HG03378 (cell line): ENCODE measurements around the gene EIF2AK3.
"Not testable (repeated sequence)": the region's sequence is repeated elsewhere in the genome, so short reads cannot be mapped to it uniquely, and the experiment has no call there.

Experiments used
- ATAC-seq: cut with Tn5 transposase; IDR thresholded peaks from one replicate; pipeline ENCODE4 v1.9.1; 2021; ENCODE audit warnings: mild to moderate bottlenecking, moderate library complexity; ENCODE audit not compliant: unreplicated experiment

Gene EIF2AK3

DNA sequence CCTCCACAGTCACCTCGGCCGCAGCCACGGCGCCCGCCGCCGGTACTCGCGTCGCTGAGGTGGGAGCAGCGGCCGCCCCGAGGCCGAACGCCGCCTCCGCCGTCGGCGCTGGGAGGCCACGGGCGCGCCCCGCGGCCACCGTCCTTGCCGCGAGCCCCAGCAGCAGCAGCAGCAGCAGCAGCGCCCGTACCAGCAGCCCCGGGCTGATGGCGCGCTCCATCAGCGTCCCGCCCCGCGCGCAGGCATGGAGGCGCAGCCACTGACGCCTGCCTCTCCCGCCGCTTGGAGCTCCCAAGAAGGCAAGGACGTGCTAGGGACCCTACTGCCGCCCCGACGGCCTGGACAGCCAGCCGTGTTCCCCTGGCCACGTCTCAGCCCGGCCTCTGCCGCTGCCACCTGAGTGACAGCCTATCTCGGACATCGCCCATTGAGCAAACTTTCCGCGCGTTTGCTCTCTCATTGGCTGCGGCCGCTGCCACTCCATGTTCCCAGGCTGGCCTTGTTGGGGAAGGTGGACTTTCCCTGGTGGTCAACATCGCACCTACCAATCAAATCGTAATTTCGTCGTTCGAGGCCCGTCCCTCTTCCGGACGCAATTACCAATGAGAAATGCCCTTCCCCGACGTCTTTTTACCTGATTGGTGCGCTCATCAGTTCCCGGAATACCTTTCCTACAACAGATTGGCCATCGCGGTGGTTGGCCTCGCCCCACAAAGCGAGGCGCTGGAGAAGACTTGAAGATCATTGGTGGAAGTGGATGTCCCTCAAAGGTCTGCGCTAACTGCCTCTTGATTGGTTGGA is at the start of gene EIF2AK3:
TSS of gene EIF2AK3 (minus strand) at position 410 of the 801 bp plus-strand sequence. CDS start at position 220, 190 bp downstream.
- ATAC-seq: peak; percentile 91

DNA sequence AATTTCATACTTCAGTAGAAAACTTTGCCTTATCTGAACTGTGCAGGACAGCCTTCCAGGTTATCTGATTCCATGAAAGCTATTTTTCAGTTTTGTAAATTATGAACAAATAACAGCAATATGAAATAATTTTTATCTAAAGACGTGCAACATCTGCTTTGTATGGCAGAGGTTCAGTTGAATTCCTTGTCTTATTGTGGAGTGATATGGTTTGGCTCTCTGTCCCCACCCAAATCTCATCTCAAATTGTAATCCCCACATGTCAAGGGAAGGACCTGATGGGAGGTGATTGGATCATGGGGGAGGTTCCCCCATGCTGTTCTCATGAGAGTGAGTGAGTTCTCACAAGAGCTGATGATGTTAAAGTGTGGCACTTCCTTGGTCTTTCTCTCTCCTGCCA is 46.1 kb upstream of the EIF2AK3 start:
- ATAC-seq: no peak

DNA sequence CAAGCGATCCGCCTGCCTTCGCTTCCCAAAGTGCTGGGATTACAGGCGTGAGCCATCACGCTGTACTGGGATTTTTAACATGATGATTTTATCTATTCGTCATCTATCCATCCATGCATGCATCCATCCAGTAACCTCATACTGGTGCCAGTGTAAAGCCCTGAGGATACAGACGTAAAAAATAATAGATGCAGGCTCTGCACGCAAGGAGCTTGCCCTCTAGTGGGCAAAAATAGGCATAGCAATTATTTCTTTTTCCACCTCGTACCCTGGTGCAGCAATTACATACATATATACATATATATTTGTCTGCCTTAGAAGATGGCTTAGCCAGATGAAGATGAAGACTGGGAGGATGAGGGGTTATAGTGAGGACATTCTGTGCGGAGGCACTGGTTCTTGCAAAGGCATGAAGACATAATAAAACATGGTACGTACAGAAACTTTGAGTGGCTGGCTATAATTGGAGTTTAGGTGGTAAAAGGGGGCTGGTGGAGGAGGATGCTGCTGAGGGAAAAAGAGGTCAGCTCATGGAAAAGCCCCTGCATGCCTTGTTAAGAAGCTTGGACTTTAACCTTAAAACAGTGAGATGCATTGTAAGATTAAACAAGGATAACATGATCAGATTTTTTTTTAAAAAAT is 44.6 kb upstream of the EIF2AK3 start:
- peak; percentile 61 for ATAC-seq

DNA sequence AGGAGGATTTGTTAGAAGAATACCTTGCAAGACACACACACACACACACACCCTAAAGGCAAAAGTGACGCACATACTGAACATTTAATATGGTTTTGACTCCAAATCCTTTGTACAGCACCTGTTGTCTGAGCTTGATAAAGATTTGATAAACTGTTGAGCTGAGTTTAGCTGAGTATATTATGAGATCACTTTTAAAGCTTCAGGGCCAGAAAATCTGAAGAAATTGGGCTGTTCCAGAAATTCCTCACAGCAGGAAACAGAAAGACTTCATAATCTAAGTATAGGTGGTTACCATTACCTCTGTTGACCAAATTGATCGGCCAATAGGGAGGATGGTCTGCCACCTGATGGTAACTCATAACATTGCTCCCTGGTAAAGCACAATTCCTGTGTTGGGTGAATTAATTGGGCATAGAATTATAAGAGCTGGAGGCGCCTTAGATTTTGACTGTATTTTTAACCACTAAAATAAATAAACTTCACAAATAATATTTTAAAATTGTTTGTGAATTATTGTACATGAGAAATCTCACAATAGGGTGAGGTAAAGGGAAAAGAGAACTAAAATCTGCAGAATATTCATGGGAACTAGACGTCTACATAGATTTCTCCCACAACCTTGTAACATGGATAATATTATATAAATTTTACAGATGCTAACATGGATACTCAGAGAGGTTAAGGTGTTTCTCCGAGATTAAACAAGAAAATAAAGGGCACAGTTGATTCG is 42.4 kb upstream of the EIF2AK3 start:
- ATAC-seq: peak; percentile 90

DNA sequence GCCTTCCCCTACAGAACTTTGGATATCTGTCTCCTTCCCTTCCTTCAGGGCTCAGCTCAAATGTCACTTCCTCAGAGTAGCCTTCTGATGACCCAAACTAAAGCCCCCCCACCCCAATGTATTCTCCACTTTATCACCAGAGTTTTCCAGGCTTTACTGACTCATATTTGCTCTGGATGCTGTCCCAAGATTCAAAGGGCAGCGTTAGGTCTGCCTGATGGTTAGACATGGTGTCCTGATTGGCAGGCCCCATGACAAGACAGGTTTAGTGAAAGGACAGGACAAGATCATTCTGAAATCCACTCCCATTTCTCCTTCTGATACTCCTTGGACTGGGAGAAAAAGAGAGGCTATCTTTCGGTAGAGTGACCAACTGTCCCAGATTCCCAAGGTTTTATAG is 41.6 kb upstream of the EIF2AK3 start:
- ATAC-seq: no peak

DNA sequence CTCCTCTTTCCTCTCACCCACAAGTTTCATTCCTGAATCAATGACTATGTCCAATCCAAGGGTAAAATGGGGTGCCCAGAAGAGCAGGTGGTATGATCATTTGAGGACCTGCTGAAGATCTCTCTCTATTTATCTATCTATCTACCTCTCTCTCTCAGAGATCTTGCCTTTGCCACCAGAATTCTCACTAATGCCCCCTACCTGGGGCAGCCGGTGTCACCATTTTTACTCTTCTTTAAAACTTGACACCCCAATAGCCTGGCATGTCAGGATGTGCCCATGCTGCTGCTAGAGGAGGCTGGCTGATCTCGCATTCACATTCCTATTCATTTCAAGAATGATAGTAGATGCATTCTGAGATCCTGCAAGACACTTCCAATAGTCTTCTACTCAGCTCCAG is 40.0 kb upstream of the EIF2AK3 start:
- no peak for ATAC-seq

DNA sequence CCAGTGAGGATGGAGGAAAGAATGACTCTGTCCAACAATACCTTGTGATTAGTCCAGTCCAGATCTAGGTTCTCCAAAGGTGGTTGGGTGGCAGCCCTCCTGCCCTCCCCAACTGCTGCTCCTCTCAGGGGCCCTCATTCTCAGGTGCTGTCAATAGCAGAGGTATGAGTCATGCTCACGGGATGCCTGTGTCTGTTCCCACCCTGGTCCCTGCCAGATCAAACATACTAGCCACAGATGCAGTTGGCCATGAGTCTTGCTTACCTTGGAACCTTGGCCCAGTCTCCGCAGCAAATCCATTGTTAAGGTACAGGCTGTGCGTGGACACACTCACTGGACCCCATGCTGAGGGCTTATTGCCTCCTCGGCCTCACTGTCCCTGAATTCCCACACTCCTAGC is 39.3 kb upstream of the EIF2AK3 start:
- no peak for ATAC-seq

DNA sequence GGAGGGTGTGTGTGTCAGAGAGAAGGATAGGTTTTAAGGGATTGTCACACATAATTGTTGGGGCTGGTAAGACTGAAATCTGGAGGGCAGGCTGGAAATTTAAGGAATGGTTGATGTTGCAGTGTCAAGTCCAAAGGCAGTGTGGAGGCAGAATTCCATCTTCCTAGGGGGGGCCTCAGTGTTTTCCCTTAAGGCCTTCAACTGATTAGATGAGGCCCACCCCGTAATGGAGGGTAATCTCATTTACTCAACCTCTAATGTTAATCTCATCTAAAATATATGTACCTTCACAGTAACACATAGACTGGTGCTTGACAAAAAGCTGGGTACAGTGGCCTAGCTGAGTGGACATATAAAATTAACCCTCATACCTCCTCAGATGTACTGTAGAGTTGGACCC is 33.4 kb upstream of the EIF2AK3 start:
- ATAC-seq: no peak

DNA sequence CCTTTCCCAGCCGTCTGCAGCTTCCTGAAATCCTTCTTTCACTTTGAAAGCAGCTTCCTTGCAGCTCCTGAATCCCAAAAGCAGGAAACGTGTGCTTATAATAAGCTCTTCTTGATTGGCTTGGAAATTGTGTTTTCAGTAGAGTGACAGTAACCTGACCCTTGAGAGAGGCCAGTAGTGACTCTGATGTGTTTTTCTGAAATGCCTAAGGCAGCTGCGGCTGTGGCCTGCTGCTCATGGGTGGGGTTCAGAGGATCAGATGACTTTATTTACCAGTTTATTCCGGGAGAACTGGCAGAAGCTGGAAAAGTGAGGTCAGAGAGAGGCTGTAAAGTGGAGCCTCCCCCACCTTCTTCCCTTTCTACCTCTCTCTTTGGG is 32.3 kb upstream of the EIF2AK3 start:
- no peak for ATAC-seq

- ATAC-seq: no peak
Observed at GRCh38 chr2:88658881-88659537, 31.7 kb upstream of the EIF2AK3 start.

DNA sequence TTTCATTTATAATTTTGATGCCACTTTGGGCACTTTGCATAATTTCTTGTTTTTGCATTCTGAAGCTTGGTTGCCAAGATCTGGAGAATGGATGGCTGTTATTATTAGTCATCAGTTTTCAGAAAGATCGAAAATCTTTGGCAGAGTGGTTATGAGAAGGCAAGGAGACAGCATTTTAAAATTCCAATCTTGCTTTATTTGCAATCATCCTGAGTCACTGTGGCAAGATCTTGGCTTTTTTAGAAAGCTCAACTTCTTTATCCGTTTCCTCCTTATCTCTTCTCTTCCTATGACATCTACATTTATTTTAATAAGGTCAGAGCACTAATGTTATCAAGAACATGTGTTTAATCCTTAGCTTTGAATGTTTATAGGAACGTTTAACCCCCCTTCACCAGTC is 31.1 kb upstream of the EIF2AK3 start:
- ATAC-seq: no peak

GRCh38 chr2:88657131-88657530 is 29.9 kb upstream of the EIF2AK3 start:
- ATAC-seq: no peak

DNA sequence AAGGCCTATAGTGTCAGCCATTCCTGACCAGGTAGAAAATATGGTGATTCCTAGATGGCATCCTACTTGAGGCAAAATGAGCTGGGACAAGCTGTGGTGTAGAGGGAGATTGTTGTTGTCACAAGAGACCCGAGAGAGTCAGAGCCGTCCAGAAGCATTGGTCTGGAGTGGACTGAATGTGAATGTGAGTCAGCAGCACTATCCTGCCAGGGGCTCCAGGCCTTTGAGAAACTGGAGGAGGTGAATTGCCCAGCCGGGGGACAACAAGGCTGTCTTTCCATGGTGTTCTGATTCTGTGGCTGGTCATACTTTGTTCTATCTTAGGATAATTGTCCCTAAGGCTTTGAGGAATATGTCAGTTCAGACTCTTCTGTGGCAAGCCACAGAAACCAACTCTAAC is 29.4 kb upstream of the EIF2AK3 start:
- no peak for ATAC-seq

DNA sequence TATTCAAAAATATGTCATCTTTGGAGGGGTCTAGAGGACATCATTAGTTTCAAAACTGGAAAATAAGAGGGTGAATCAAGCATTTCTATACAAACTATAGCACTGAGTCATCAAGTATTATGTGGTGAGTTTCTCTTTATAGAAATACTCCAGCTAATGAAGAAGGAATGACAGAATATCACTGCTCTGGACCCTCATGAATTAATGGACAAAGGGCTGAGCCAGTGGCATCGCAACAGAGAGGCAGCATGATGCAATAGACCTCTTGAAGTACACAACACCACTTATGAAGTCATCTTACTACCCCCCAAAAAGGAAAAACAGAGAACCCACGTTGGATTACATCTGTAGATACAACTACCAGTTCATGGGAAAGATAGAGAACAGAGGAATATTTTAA is 27.4 kb upstream of the EIF2AK3 start:
- ATAC-seq: no peak

DNA sequence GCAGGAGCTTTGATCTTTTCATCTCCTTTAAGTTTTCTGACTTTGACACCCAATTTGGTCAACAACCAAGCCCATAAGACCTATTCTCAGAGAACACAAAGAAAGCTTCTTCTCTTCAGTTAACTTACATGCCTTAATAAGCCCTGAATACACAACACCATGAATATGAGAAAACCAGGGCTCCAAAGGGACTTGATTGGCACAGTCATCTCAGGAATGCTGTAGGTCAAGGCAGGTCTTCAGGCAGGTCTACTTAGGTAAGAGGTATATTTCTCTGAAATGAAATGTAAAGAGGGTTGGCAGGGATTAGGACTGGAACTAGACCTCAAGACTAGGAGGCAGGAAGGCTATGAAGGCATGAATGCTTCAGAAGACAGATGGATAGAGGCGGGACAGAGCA is 24.4 kb upstream of the EIF2AK3 start:
- ATAC-seq: no peak

DNA sequence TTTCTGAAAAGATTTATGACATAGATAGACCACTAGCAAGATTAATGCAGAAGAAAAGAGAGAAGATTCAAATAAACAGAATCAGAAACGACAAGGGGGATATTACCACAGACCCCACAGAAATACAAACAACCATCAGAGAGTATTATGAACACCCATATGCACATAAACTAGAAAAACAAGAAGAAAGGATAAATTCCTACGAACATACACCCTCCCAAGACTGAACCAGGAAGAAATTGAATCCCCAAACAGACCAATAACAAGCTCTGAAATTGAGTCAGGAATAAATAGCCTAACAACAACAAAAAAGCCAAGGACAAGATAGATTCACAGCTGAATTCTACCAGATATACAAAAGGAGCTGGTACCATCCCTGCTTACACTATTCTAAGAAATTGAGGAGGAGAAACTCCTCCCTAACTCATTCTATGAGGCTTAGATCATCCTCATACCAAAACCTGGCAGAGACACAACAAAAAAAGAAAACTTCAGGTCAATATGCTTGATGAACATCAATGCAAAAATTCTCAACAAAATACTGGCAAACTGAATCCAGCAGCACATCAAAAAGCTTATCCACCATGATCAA is 18.1 kb upstream of the EIF2AK3 start:
- not testable (repeated sequence) for ATAC-seq

- no peak for ATAC-seq
Observed at GRCh38 chr2:88642278-88642677, 15.0 kb upstream of the EIF2AK3 start.

DNA sequence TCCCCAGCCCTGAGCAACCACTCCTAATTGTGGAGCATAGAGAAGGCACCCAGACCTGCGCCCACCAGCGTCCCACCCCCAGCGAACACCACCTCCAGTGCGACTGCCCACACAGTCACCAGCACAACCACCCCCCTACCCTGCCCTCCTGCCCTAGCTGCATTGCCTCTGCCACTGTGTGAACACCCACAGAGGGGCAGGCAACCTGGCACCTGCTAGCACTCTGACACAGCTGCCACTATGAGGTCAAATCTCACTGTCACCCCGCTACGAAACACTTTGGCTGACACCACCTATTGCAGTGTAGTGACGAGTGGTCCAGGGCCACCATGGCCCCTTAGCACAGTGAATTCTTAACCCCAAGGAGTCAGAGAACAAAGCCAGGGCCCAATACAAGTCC is 14.1 kb upstream of the EIF2AK3 start:
- no peak for ATAC-seq

GRCh38 chr2:88639865-88640264 is 12.6 kb upstream of the EIF2AK3 start:
- ATAC-seq: no peak

DNA sequence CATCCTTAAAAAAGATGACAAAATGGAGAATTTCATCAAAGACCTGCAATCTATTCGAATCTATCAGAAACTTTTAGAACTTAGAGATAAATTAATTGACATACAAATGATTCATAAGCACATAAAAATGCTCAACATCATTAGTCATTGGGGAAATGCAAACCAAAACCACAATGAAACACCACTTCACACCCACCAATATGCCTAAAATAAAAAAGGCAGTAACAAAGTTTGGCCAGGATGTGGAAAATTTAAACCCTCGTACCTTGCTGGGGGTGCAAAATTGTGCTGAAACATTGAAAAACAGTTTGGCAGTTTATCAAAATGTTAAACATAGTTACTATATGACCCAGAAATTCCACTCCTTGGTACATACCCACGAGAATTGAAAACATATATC is 11.5 kb upstream of the EIF2AK3 start:
- ATAC-seq: no peak

- no peak for ATAC-seq
Observed at GRCh38 chr2:88638123-88638650, 10.9 kb upstream of the EIF2AK3 start.
